LNCaP clone FGC (cell line): ENCODE measurements around the gene TRIM63.

Source experiments
- DNase-seq: peaks from one replicate; pipeline ENCODE4 v3.0.0-alpha.2; 2011; ENCODE audit warnings: low read depth
- H3K4me3 ChIP-seq: 2 replicates; pipeline ENCODE4 v1.5.1; 2011; ENCODE audit warnings: mild to moderate bottlenecking, low read depth, low read length, control low read depth
- CTCF ChIP-seq: IDR thresholded peaks from 2 replicates; pipeline ENCODE4 v1.5.1; 2012; ENCODE audit warnings: mild to moderate bottlenecking; ENCODE audit not compliant: control insufficient read depth, insufficient read depth; ENCODE audit errors: extremely low read depth

Gene TRIM63

GRCh38 chr1:26059906-26060305, 7.5 kb downstream of the TRIM63 start:
- TF ChIP-seq CTCF: no peak
- no peak overlapping the region for H3K4me3 ChIP-seq
- no peak for DNase-seq

GRCh38 chr1:26058052-26058595, 9.3 kb downstream of the TRIM63 start:
- no peak for DNase-seq
- no peak for TF ChIP-seq CTCF
- no peak overlapping the region for H3K4me3 ChIP-seq

- no peak overlapping the region for H3K4me3 ChIP-seq
- DNase-seq: no peak
- no peak for TF ChIP-seq CTCF
Observed at GRCh38 chr1:26057189-26057588, 10.2 kb downstream of the TRIM63 start.

- TF ChIP-seq CTCF: no peak
- DNase-seq: no peak
Observed at GRCh38 chr1:26055041-26055440, 12.4 kb downstream of the TRIM63 start.

GRCh38 chr1:26053718-26054560, 13.5 kb downstream of the TRIM63 start:
- no peak for TF ChIP-seq CTCF
- no peak for DNase-seq
- no peak overlapping the region for H3K4me3 ChIP-seq

More at GRCh38 chr1:26055041-26055440, 12.4 kb downstream of the TRIM63 start:
- no peak overlapping the region for H3K4me3 ChIP-seq

GRCh38 chr1:26050248-26050640, 17.2 kb downstream of the TRIM63 start:
- no peak overlapping the region for H3K4me3 ChIP-seq
- TF ChIP-seq CTCF: no peak
- DNase-seq: no peak
